ENCODE data around the gene SCUBE1.

SCUBE1 gene

GRCh38 chr22:43239193-43239780 is 103.9 kb downstream of the SCUBE1 start:
- no peak for DNase-seq (ENCODE audit: low read depth)
- H3K4me3 ChIP-seq (ENCODE audit: low read depth, low read length): no peak overlapping the region
- TF ChIP-seq, protein P1, sequence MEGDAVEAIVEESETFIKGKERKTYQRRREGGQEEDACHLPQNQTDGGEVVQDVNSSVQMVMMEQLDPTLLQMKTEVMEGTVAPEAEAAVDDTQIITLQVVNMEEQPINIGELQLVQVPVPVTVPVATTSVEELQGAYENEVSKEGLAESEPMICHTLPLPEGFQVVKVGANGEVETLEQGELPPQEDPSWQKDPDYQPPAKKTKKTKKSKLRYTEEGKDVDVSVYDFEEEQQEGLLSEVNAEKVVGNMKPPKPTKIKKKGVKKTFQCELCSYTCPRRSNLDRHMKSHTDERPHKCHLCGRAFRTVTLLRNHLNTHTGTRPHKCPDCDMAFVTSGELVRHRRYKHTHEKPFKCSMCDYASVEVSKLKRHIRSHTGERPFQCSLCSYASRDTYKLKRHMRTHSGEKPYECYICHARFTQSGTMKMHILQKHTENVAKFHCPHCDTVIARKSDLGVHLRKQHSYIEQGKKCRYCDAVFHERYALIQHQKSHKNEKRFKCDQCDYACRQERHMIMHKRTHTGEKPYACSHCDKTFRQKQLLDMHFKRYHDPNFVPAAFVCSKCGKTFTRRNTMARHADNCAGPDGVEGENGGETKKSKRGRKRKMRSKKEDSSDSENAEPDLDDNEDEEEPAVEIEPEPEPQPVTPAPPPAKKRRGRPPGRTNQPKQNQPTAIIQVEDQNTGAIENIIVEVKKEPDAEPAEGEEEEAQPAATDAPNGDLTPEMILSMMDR (IDR thresholded peaks at IDR 0.05; ENCODE audit: low read depth, low read length): no peak
- TF ChIP-seq POLR2A (IDR thresholded peaks at IDR 0.05; ENCODE audit: extremely low read depth, insufficient read length) (no peak), MYC (IDR thresholded peaks at IDR 0.05; ENCODE audit: low read depth, low read length) (no peak)
- TF ChIP-seq, protein P2, sequence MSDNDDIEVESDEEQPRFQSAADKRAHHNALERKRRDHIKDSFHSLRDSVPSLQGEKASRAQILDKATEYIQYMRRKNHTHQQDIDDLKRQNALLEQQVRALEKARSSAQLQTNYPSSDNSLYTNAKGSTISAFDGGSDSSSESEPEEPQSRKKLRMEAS (IDR thresholded peaks at IDR 0.05; ENCODE audit: low read depth, low read length): no peak

GRCh38 chr22:43238526-43239006 is 104.6 kb downstream of the SCUBE1 start:
- no peak for TF ChIP-seq MYC (IDR thresholded peaks at IDR 0.05; ENCODE audit: low read depth, low read length)
- TF ChIP-seq, protein P2 (IDR thresholded peaks at IDR 0.05; ENCODE audit: low read depth, low read length): no peak
- no peak for TF ChIP-seq POLR2A (IDR thresholded peaks at IDR 0.05; ENCODE audit: extremely low read depth, insufficient read length)
- TF ChIP-seq, protein P1 (IDR thresholded peaks at IDR 0.05; ENCODE audit: low read depth, low read length): no peak
- no peak overlapping the region for H3K4me3 ChIP-seq (ENCODE audit: low read depth, low read length)
- DNase-seq (ENCODE audit: low read depth): no peak

DNA sequence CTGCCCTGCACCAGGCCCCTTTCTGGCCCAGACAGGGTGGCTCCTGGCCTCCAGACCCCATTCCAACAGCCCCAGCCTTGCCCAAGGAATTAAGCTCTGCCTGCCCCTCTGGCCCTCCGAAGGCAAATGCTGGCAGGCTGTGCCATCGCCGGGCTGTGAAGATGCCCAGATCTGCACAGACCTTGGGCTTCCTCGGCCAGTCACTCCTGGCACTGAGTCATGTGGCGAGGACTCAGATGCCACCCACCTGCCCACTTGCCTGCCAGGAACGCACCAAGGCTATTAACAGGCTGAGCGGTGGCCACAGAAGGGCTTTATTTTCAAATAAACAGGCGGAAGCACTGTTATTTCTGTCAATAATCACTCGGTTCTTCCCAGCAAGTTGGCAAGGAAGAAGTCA is 105.9 kb downstream of the SCUBE1 start:
- no peak for DNase-seq (ENCODE audit: low read depth)
- TF ChIP-seq MYC (IDR thresholded peaks at IDR 0.05; ENCODE audit: low read depth, low read length) (no peak), POLR2A (IDR thresholded peaks at IDR 0.05; ENCODE audit: extremely low read depth, insufficient read length) (no peak)
- TF ChIP-seq, protein P2 (IDR thresholded peaks at IDR 0.05; ENCODE audit: low read depth, low read length): no peak

DNA sequence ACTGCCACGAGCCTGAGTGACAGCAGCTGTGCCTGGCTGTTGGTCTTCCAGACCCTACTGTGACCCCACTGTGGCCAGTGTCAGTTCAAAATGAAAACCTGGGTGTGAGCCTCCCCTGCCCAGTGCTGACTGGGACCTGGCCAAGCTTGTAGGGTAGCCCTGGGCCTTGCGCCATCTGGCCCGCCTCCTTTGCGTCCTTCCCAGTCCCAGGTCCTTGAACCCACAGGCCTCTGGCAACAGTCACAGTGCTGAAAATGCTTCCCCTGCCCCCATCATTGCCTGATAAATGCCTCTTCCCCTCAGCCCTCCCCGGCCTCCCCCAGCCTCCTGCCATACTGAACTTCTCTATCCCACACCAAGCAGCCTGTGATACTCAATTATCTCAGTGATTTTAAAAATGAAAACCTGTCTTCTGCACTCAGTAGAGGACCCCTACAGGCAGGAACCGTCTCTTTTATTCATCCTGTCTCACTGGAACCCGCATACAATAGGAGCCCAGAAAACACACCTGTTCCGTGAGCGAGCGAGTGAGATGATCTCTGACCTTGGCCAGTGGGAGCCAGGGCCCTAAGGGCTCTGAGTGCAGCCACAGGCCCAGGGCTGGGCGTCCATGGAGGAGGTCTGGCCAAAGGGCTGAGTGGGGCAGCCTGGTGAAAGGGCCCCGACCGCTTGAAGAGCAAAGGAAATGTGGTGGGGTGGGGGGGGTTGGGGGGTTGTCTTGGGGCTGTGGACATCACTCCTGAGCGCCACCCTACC is 106.6 kb downstream of the SCUBE1 start:
- TF ChIP-seq, protein P2 (IDR thresholded peaks at IDR 0.05; ENCODE audit: low read depth, low read length): no peak
- TF ChIP-seq MYC (IDR thresholded peaks at IDR 0.05; ENCODE audit: low read depth, low read length) (no peak), POLR2A (IDR thresholded peaks at IDR 0.05; ENCODE audit: extremely low read depth, insufficient read length) (no peak)
- TF ChIP-seq, protein P1 (IDR thresholded peaks at IDR 0.05; ENCODE audit: low read depth, low read length): no peak
- no peak overlapping the region for H3K4me3 ChIP-seq (ENCODE audit: low read depth, low read length)
- no peak for DNase-seq (ENCODE audit: low read depth)

More for the DNA sequence above, 105.9 kb downstream of the SCUBE1 start:
- no peak overlapping the region for H3K4me3 ChIP-seq (ENCODE audit: low read depth, low read length)

DNA sequence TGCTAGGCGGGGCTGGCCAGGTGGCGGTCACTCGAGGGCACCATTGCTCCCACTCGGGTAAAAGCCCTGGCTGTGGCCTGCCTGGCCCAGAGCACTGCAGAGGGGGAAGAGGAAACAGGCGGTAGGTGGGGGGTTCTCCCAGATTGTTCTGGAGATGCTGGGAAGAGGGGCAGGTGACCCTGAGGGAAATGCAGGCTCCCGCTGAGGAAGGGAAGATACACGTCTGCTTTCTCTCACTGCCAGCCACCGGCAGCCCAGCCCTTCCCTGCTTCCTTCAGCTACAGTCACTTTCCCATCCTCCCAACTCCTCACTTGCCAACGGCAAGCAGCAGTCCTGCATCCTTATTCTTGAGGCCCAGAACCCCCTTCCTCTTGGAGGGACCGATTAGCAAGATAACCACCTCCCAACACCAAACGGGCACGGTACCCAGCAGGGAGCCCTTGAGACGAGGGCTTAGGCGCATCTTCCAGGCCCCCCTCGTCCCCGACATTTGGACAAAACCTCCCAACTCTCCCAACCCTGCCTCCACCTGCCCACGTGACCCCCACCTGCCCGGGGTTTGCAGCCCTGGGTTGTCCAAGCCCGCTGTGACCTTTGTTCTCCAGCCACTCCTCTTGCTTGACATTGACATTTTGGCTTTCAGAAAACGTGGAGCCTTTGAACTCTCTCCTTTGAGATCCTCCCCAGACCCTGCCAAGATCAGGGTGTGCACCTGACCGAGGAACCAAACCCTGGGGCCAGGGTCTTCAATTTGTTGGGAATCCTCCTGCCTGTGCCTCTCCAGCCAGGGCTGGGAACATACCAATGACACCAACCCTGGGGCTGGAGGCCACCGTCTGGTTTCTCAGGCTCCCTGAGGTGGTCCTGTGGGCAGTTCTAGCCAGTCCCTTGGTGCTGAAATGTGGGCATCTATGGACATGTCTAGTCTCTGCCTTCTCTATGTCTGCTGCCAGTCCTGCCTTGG is 107.4 kb downstream of the SCUBE1 start:
- DNase-seq (ENCODE audit: low read depth): no peak
- TF ChIP-seq POLR2A (IDR thresholded peaks at IDR 0.05; ENCODE audit: extremely low read depth, insufficient read length) (no peak), MYC (IDR thresholded peaks at IDR 0.05; ENCODE audit: low read depth, low read length) (no peak)
- TF ChIP-seq, protein P1 (IDR thresholded peaks at IDR 0.05; ENCODE audit: low read depth, low read length): no peak
- TF ChIP-seq, protein P2 (IDR thresholded peaks at IDR 0.05; ENCODE audit: low read depth, low read length): no peak
- H3K4me3 ChIP-seq (ENCODE audit: low read depth, low read length): no peak overlapping the region
